GM23248 (cell line): Measurements from ENCODE around the gene ZNF474. TPM values are rescaled to one million over a fixed set of nuclear protein-coding genes. Genes with fewer than 3 reads are reported as not detected.

Experiments used
- DNase-seq: peaks from one replicate; pipeline ENCODE4 v3.0.0-alpha.2; 2015
- H2AFZ ChIP-seq: fragments of 200-600 bp; sonication (generic); 2 replicates; pipeline ENCODE4 v1.6.1; 2016; ENCODE audit warnings: antibody characterized with exemption
- H3F3A ChIP-seq: fragments of 200-600 bp; sonication (generic); 2 replicates; pipeline ENCODE4 v1.6.1; 2016; ENCODE audit warnings: mild to moderate bottlenecking, antibody characterized with exemption, mixed run types; ENCODE audit not compliant: insufficient read depth
- H3K27ac ChIP-seq: fragments of 200-600 bp; sonication (generic); 2 replicates; pipeline ENCODE4 v1.5.1; 2016; ENCODE audit warnings: mild to moderate bottlenecking
- H3K27me3 ChIP-seq: fragments of 200-600 bp; sonication (generic); replicated peaks from 2 replicates; pipeline ENCODE4 v1.6.1; 2016; ENCODE audit warnings: mild to moderate bottlenecking; ENCODE audit not compliant: insufficient read depth
- H3K36me3 ChIP-seq: fragments of 200-600 bp; sonication (generic); 2 replicates; pipeline ENCODE4 v1.6.1; 2016; ENCODE audit warnings: low read depth, mild to moderate bottlenecking
- H3K4me1 ChIP-seq: fragments of 200-600 bp; sonication (generic); 2 replicates; pipeline ENCODE4 v1.6.1; 2016; ENCODE audit warnings: mild to moderate bottlenecking; ENCODE audit not compliant: insufficient read depth
- H3K4me2 ChIP-seq: fragments of 200-600 bp; sonication (generic); one replicate; pipeline ENCODE4 v1.6.1; 2016; ENCODE audit warnings: mild to moderate bottlenecking; ENCODE audit not compliant: unreplicated experiment
- H3K4me3 ChIP-seq: fragments of 200-600 bp; sonication (generic); 2 replicates; pipeline ENCODE4 v1.5.1; 2016; ENCODE audit warnings: mild to moderate bottlenecking
- H3K79me2 ChIP-seq: fragments of 200-600 bp; sonication (generic); 2 replicates; pipeline ENCODE4 v1.6.1; 2016; ENCODE audit warnings: mild to moderate bottlenecking; ENCODE audit not compliant: insufficient read depth
- H3K9ac ChIP-seq: fragments of 200-600 bp; sonication (generic); 2 replicates; pipeline ENCODE4 v1.6.1; 2016; ENCODE audit warnings: mild to moderate bottlenecking
- H3K9me2 ChIP-seq: fragments of 200-600 bp; sonication (generic); 2 replicates; pipeline ENCODE4 v1.6.1; 2016; ENCODE audit warnings: mixed run types, mild to moderate bottlenecking, moderate library complexity; ENCODE audit not compliant: insufficient read depth
- H3K9me3 ChIP-seq: fragments of 200-600 bp; sonication (generic); one replicate; pipeline ENCODE4 v1.6.1; 2017; ENCODE audit warnings: low read depth
- H4K20me1 ChIP-seq: fragments of 200-600 bp; sonication (generic); 2 replicates; pipeline ENCODE4 v1.6.0; 2016; ENCODE audit not compliant: insufficient read depth
- EZH2 ChIP-seq: fragments of 200-600 bp; sonication (generic); IDR thresholded peaks from 2 replicates; pipeline ENCODE4 v1.6.1; 2018; ENCODE audit warnings: antibody characterized with exemption, mild to moderate bottlenecking; ENCODE audit not compliant: insufficient read depth, poor library complexity, severe bottlenecking
- EZH2phosphoT487 ChIP-seq: fragments of 200-600 bp; sonication (generic); IDR thresholded peaks from 2 replicates; pipeline ENCODE4 v1.6.1; 2018; ENCODE audit warnings: antibody characterized with exemption, moderate library complexity, mild to moderate bottlenecking, low read depth; ENCODE audit not compliant: insufficient read depth
- WGBS, 2 experiments: methylation state at CpG; one replicate each; pipeline ENCODE4 v1.1.6; 2015 to 2017; ENCODE audit warnings: low lambda C conversion rate in 2 of 2, low coverage in 1 of 2; ENCODE audit errors: missing lambda C conversion rate in 2 of 2; 5-methylcytosine and 5-hydroxymethylcytosine counted together
- in situ Hi-C: fragments of 300-500 bp; cut with MboI; formaldehyde crosslinking; loops from 2 replicates; pipeline ENCODE4 v1.15.0; 2020
- polyA plus RNA-seq: library from polyadenylated mRNA; unstranded; fragments of >200 nt; fragmentation: Nextera tagmentation; extraction: Ambion mirVana; gene quantifications from 2 replicates; pipeline ENCODE4 v1.2.1, GENCODE V29; 2016
- total RNA-seq: library from RNA; depleted of rRNA; stranded (reverse); fragments of >200 nt; shearing (Covaris generic); gene quantifications from 2 replicates; pipeline ENCODE4 v1.2.3, GENCODE V29; 2014

ZNF474 gene
- total and polyA plus RNA-seq, 2 experiments from 2014 or later = 0.21 to 0.43 TPM

GRCh38 chr5:122142480-122143164 lies 13.3 kb downstream of the ZNF474 start:
- in situ Hi-C loops = no loop called here
- Histone ChIP-seq H3K4me3 (0 out of 2 replicates have a peak overlapping the region, but pooled peaks have one; percentile 10), H3K27ac (peak overlapping the region; percentile 96), H3F3A (peaks cover 32% of the 10 kb centered on the region), H4K20me1 (no peaks in the 10 kb centered on the region), H3K9me3 (no peaks in the 10 kb centered on the region), H3K9ac (peak overlapping the region; percentile 69), H3K36me3 (no peaks in the 10 kb centered on the region), H3K79me2 (no peaks in the 10 kb centered on the region), H3K27me3 (no peaks in the 10 kb centered on the region), H2AFZ (peak overlapping the region; percentile 14; the same call in 1 of the 2 replicates), H3K9me2 (no peaks in the 10 kb centered on the region), H3K4me2 (peak overlapping the region; percentile 77), H3K4me1 (peaks cover 33% of the 10 kb centered on the region)
- peak; percentile 93 for DNase-seq
- WGBS, 2 experiments = 13 to 17% methylated on average over 6 of the region's 6 CpGs
- TF ChIP-seq EZH2 (no peak), EZH2phosphoT487 (0 out of 2 replicates have a peak, but pooled peaks have one; percentile 34)

GRCh38 chr5:122144236-122144635 lies 14.9 kb downstream of the ZNF474 start:
- Histone ChIP-seq H3K27me3 (no peaks in the 10 kb centered on the region), H3K4me3 (no peak overlapping the region), H3K9me3 (no peaks in the 10 kb centered on the region), H3K79me2 (no peaks in the 10 kb centered on the region), H3F3A (peaks cover 32% of the 10 kb centered on the region), H3K27ac (peak overlapping the region; percentile 42), H3K4me1 (peaks cover 35% of the 10 kb centered on the region), H3K4me2 (peak overlapping the region; percentile 22), H3K36me3 (no peaks in the 10 kb centered on the region), H3K9me2 (no peaks in the 10 kb centered on the region), H4K20me1 (no peaks in the 10 kb centered on the region), H3K9ac (peak overlapping the region; percentile 15), H2AFZ (0 out of 2 replicates have a peak overlapping the region, but pooled peaks have one; percentile 3)
- WGBS, 2 experiments = 28 to 36% methylated on average over 1 of the region's 1 CpG
- in situ Hi-C loops = no loop called here
- no peak for TF ChIP-seq EZH2
- TF ChIP-seq EZH2phosphoT487 = no peak
- peak; percentile 86 for DNase-seq

GRCh38 chr5:122145906-122146305 lies 16.6 kb downstream of the ZNF474 start:
- no peak for TF ChIP-seq EZH2phosphoT487
- no peak for TF ChIP-seq EZH2
- H3K27me3 ChIP-seq = no peaks in the 10 kb centered on the region
- no peaks in the 10 kb centered on the region for H3K9me2 ChIP-seq
- in situ Hi-C loops = no loop called here
- H3K79me2 ChIP-seq = no peaks in the 10 kb centered on the region
- WGBS, 2 experiments = 97 to 100% methylated on average over 1 of the region's 1 CpG
- peaks cover 38% of the 10 kb centered on the region for H3F3A ChIP-seq
- no peaks in the 10 kb centered on the region for H3K9me3 ChIP-seq
- no peak overlapping the region for H3K4me3 ChIP-seq
- H3K9ac ChIP-seq = no peak overlapping the region
- H2AFZ ChIP-seq = no peak overlapping the region
- peaks cover 52% of the 10 kb centered on the region for H3K4me1 ChIP-seq
- H3K36me3 ChIP-seq = no peaks in the 10 kb centered on the region
- DNase-seq = no peak
- H4K20me1 ChIP-seq = no peaks in the 10 kb centered on the region
- no peak overlapping the region for H3K27ac ChIP-seq
- no peak overlapping the region for H3K4me2 ChIP-seq

DNA sequence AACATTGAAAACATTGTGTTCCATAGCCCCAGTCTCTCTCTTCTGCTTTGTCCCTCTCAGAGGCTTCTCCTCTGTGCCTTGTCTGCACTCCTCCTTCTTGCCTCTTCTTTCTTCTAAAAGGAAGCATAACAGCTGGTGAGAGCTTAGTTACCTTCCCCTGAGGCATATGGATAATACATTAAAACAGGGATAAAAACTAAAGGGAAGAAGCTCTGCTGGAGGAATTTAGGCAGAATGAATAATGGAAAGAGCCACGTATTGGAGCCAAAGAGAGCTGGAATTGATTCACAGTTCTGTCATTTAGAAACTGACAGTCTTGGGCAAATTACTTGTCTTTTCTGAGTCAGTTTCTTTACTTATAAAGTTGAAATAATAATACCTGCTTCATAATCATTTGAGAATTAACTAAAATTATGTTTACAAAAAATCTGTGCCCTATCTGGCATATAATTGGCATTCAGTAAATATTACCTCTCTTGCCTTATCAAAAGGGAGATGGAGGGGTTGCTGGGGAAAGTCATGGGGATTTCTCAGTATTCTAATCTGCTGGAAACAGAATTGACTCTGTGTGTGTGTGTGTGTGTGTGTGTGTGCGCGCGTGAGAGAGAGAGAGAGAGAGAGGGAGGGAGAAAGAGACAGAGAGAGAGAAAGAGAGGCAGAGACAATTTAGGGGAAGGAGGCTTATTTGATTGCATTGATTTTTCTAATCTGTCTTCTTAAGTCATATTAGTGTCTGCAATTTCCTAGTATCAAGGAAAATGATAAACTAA lies 20.2 kb downstream of the ZNF474 start:
- Histone ChIP-seq H3K9me3 (no peaks in the 10 kb centered on the region), H3K27ac (peak overlapping the region; percentile 28), H3K4me3 (0 out of 2 replicates have a peak overlapping the region, but pooled peaks have one; percentile 10), H3K9me2 (no peaks in the 10 kb centered on the region), H3K4me2 (peak overlapping the region; percentile 79), H3K79me2 (no peaks in the 10 kb centered on the region), H3K36me3 (no peaks in the 10 kb centered on the region), H3K9ac (peak overlapping the region; percentile 4; the same call in 1 of the 2 replicates), H3K27me3 (no peaks in the 10 kb centered on the region), H4K20me1 (no peaks in the 10 kb centered on the region), H3K4me1 (peaks cover 57% of the 10 kb centered on the region), H3F3A (peaks cover 44% of the 10 kb centered on the region), H2AFZ (peak overlapping the region; percentile 48; the same call in 1 of the 2 replicates)
- no peak for TF ChIP-seq EZH2phosphoT487
- no peak for TF ChIP-seq EZH2
- DNase-seq = peak; percentile 47
- WGBS, 2 experiments = 27 to 31% methylated on average over 4 of the region's 4 CpGs
- in situ Hi-C loops = loop anchor here (25.0 kb wide), 1 partner anchor 187 kb away; the partner anchor contains the start of gene SRFBP1
